Endometrial microvascular endothelial cells (primary cell): ENCODE data around the gene JARID2. TPM values are rescaled to one million over a fixed set of nuclear protein-coding genes. Genes with fewer than 3 reads are reported as not detected.
"Not testable (repeated sequence)": the region's sequence is repeated elsewhere in the genome, so short reads cannot be mapped to it uniquely, and the experiment has no call there.

Experiments used
- in situ Hi-C: cut with HindIII; loops from 2 replicates; pipeline ENCODE4 v1.10.0; 2017; ENCODE audit warnings: low sequenced_read_pairs, low pct_unique_long_range_greater_than_20kb; ENCODE audit errors: inconsistent ontology term
- total RNA-seq: library from RNA; depleted of rRNA; stranded (reverse); fragments of >200 nt; gene quantifications from one replicate; pipeline ENCODE4 v1.2.3, GENCODE V29; 2015; ENCODE audit errors: inconsistent ontology term

Gene JARID2
- total RNA-seq, 1 donor from 2014 or later, result 3.8 TPM

GRCh38 chr6:15523679-15524630, 278.1 kb downstream of the JARID2 start:
- in situ Hi-C loops, result no loop called here

GRCh38 chr6:15524861-15525401, 279.1 kb downstream of the JARID2 start:
- in situ Hi-C loops, result no loop called here

GRCh38 chr6:15526212-15526701, 280.4 kb downstream of the JARID2 start:
- in situ Hi-C loops, result no loop called here

GRCh38 chr6:15527838-15528617, 282.2 kb downstream of the JARID2 start:
- in situ Hi-C loops, result no loop called here

- in situ Hi-C loops, result no loop called here
These were observed 283.0 kb downstream of the JARID2 start for GRCh38 chr6:15528870-15529269.

- in situ Hi-C loops, result no loop called here
These were observed 284.5 kb downstream of the JARID2 start for GRCh38 chr6:15530411-15530810.

GRCh38 chr6:15531973-15532372, 286.1 kb downstream of the JARID2 start:
- in situ Hi-C loops, result no loop called here

- in situ Hi-C loops, result no loop called here
These were observed 287.6 kb downstream of the JARID2 start for GRCh38 chr6:15533379-15534026.

GRCh38 chr6:15534974-15535373, 289.1 kb downstream of the JARID2 start:
- in situ Hi-C loops, result no loop called here

- in situ Hi-C loops, result no loop called here
These were observed 289.8 kb downstream of the JARID2 start for GRCh38 chr6:15535495-15536197.

GRCh38 chr6:15536198-15536955, 290.5 kb downstream of the JARID2 start:
- in situ Hi-C loops, result no loop called here

GRCh38 chr6:15538106-15538505, 292.2 kb downstream of the JARID2 start:
- in situ Hi-C loops, result no loop called here

GRCh38 chr6:15538766-15539495, 293.1 kb downstream of the JARID2 start:
- in situ Hi-C loops, result no loop called here

GRCh38 chr6:15539722-15540270, 293.9 kb downstream of the JARID2 start:
- in situ Hi-C loops, result no loop called here

GRCh38 chr6:15543332-15543917, 297.6 kb downstream of the JARID2 start:
- in situ Hi-C loops, result not testable (repeated sequence)

- in situ Hi-C loops, result no loop called here
These were observed 298.5 kb downstream of the JARID2 start for GRCh38 chr6:15544321-15544900.
